Right atrium auricular region (tissue), 2 donors: Measurements from ENCODE around the gene TXNDC9. TPM values are rescaled to one million over a fixed set of nuclear protein-coding genes. Genes with fewer than 3 reads are reported as not detected.

Source experiments
- DNase-seq: peaks from one replicate; pipeline ENCODE4 v3.0.0-alpha.2; 2019; ENCODE audit warnings: low spot score
- H3K27ac ChIP-seq, 2 donors: fragments of 200-600 bp; sonication (generic); 1 replicate in 1 of 2; 2 replicates in 1 of 2; pipeline ENCODE4 v1.5.1; 2016 to 2019
- H3K27me3 ChIP-seq, 2 donors: fragments of 200-600 bp; sonication (generic); one replicate each; pipeline versions ENCODE4 v1.5.1 to v1.6.0; 2017 to 2019
- H3K36me3 ChIP-seq: fragments of 200-600 bp; sonication (generic); one replicate; pipeline ENCODE4 v1.5.1; 2016
- H3K4me1 ChIP-seq, 2 donors: fragments of 200-600 bp; sonication (generic); one replicate each; pipeline versions ENCODE4 v1.5.1 to v1.6.0; 2017 to 2019
- H3K4me3 ChIP-seq, 2 donors: fragments of 200-600 bp; sonication (generic); 1 replicate in 1 of 2; 2 replicates in 1 of 2; pipeline ENCODE4 v1.5.1; 2017 to 2019; ENCODE audit warnings: mild to moderate bottlenecking in 1 of 2, moderate library complexity in 1 of 2
- H3K9me3 ChIP-seq, 2 donors: fragments of 200-600 bp; sonication (generic); one replicate each; pipeline ENCODE4 v1.5.1; 2019
- CTCF ChIP-seq, 2 donors: fragments of 200-600 bp; sonication (generic); IDR thresholded peaks; one replicate each; pipeline ENCODE4 v1.5.1; 2019; ENCODE audit warnings: antibody characterized with exemption in 2 of 2
- total RNA-seq, 2 donors: library from RNA; depleted of rRNA; stranded (reverse); fragments of >200 nt; gene quantifications; one replicate each; pipeline ENCODE4 v1.1.0, GENCODE V29; 2016

The TXNDC9 gene
- 10 to 100 TPM; 21.4 to 28.9 TPM for total RNA-seq

- TF ChIP-seq CTCF (IDR thresholded peaks at IDR 0.05), result no peak
- peaks cover 21% of the 10 kb centered on the region for H3K36me3 ChIP-seq
- peak; percentile 98 for DNase-seq
- H3K27me3 ChIP-seq, result no peaks in the 10 kb centered on the region
- H3K27ac ChIP-seq, result peak within 1 kb of the TSS; percentile 93
- no peaks in the 10 kb centered on the region for H3K9me3 ChIP-seq
- H3K4me3 ChIP-seq, result peak within 1 kb of the TSS; percentile 71 to 98
- peaks cover 0 to 43% of the 10 kb centered on the region in 2 donors for H3K4me1 ChIP-seq
Measured at GRCh38 chr2:99335911-99336803, at the start of gene TXNDC9. Gene TXNDC9, minus strand, starts transcription at chr2:99336333. Its CDS starts 3,123 bp downstream, at chr2:99333210.

GRCh38 chr2:99382143-99382542 is 46.0 kb upstream of the TXNDC9 start:
- no peak for TF ChIP-seq CTCF (IDR thresholded peaks at IDR 0.05)
- Histone ChIP-seq H3K4me1 (no peaks in the 10 kb centered on the region), H3K4me3 (no peak overlapping the region), H3K27me3 (no peaks in the 10 kb centered on the region), H3K9me3 (peaks cover 0 to 3% of the 10 kb centered on the region in 2 donors), H3K36me3 (peaks cover 67% of the 10 kb centered on the region), H3K27ac (no peak overlapping the region)
- no peak for DNase-seq

GRCh38 chr2:99380376-99381010 is 44.4 kb upstream of the TXNDC9 start:
- DNase-seq, result no peak
- Histone ChIP-seq H3K4me3 (no peak overlapping the region), H3K27me3 (no peaks in the 10 kb centered on the region), H3K4me1 (no peaks in the 10 kb centered on the region), H3K9me3 (peaks cover 0 to 3% of the 10 kb centered on the region in 2 donors), H3K36me3 (peaks cover 74% of the 10 kb centered on the region), H3K27ac (no peak overlapping the region)
- TF ChIP-seq CTCF (IDR thresholded peaks at IDR 0.05), result no peak

GRCh38 chr2:99377879-99378278 is 41.7 kb upstream of the TXNDC9 start:
- Histone ChIP-seq H3K4me1 (no peaks in the 10 kb centered on the region), H3K36me3 (peaks cover 69% of the 10 kb centered on the region), H3K27ac (no peak overlapping the region), H3K9me3 (peaks cover 0 to 5% of the 10 kb centered on the region in 2 donors), H3K4me3 (no peak overlapping the region), H3K27me3 (no peaks in the 10 kb centered on the region)
- no peak for TF ChIP-seq CTCF (IDR thresholded peaks at IDR 0.05)
- no peak for DNase-seq

GRCh38 chr2:99376254-99376864 is 40.2 kb upstream of the TXNDC9 start:
- DNase-seq, result no peak
- H3K27ac ChIP-seq, result no peak overlapping the region
- H3K27me3 ChIP-seq, result no peaks in the 10 kb centered on the region
- peaks cover 0 to 5% of the 10 kb centered on the region in 2 donors for H3K9me3 ChIP-seq
- no peak overlapping the region for H3K4me3 ChIP-seq
- no peak for TF ChIP-seq CTCF (IDR thresholded peaks at IDR 0.05)
- H3K4me1 ChIP-seq, result no peaks in the 10 kb centered on the region
- peaks cover 71% of the 10 kb centered on the region for H3K36me3 ChIP-seq
